ENCODE results near the gene OR7G3.

OR7G3 gene

GRCh38 chr19:9086761-9087160 is 40.0 kb downstream of the OR7G3 start, which contains the start of gene OR1M1:
OR1M1 (plus strand) TSS chr19:9087061; CDS start chr19:9093245, 6,184 bp downstream.
- DNase-seq: no peak

GRCh38 chr19:9078651-9079050 is 48.1 kb downstream of the OR7G3 start:
- DNase-seq: no peak

GRCh38 chr19:9076901-9077300 is 49.8 kb downstream of the OR7G3 start:
- DNase-seq: no peak

All from effector CD4-positive, alpha-beta T cell (primary cell).